ENCODE measurements around the gene CDC42BPG. TPM values are rescaled to one million over a fixed set of nuclear protein-coding genes. Genes with fewer than 3 reads are reported as not detected.

Gene CDC42BPG
- total RNA-seq (2013; cell fraction: nucleolus; rRNA removed): 0.73 and 1.6 TPM in 2 replicates
- total RNA-seq (2014; rRNA removed) (0.11 and 1.3 TPM in 2 replicates), total RNA-seq (2014; rRNA removed; fragmentation: Illumina TruSeq; extraction: Trizol) (0.09 TPM in 2 replicates), total RNA-seq (2021) (0.36 and 0.45 TPM in 2 replicates), polyA plus RNA-seq (2011; rRNA removed) (0.04 and 0.12 TPM in 2 replicates), polyA plus RNA-seq (2014; fragmentation: Illumina TruSeq; extraction: Trizol) (0.03 and 0.46 TPM in 2 replicates), polyA plus RNA-seq (2014; fragmentation: Nextera tagmentation; extraction: Ambion mirVana) (under 1 TPM in 1 of 2 experiments, not detected in 1; 0.02 TPM), polyA plus RNA-seq (2014; rRNA removed) (0.44 and 0.53 TPM in 2 replicates), polyA plus RNA-seq (2016; fragmentation: Nextera tagmentation; extraction: Ambion mirVana) (under 1 TPM; 0.04 TPM), polyA minus RNA-seq (2011; rRNA and poly(A)+ RNA removed) (0.05 TPM in 1 of 2 replicates, not detected in the other), Bru-seq, nascent RNA (percentile 25 among the genes with signal in this experiment), BruChase-seq, experiment 1, labeled RNA remaining after a 6-hour chase (percentile 19 among the genes with signal in this experiment), BruChase-seq, experiment 2, labeled RNA remaining after a 2-hour chase (percentile 24 among the genes with signal in this experiment)
- 0.10 TPM for polyA plus RNA-seq (2011; ENCODE audit: low read depth)
- polyA plus RNA-seq (2011; cell fraction: cytosol; rRNA removed): 0.10 and 0.13 TPM in 2 replicates
- polyA plus RNA-seq (2011; cell fraction: nucleus; rRNA removed): 0.48 and 0.92 TPM in 2 replicates
- 0.22 and 0.45 TPM in 2 replicates for polyA plus RNA-seq (2012)
- 0.13 TPM in 1 of 2 replicates, not detected in the other for polyA minus RNA-seq (2011; cell fraction: cytosol; rRNA and poly(A)+ RNA removed)
- 0.19 and 0.24 TPM in 2 replicates for polyA minus RNA-seq (2011; cell fraction: nucleus; rRNA and poly(A)+ RNA removed)
- long read RNA-seq, experiment 1: 0 reads
- long read RNA-seq, experiment 2: 0 reads

DNA sequence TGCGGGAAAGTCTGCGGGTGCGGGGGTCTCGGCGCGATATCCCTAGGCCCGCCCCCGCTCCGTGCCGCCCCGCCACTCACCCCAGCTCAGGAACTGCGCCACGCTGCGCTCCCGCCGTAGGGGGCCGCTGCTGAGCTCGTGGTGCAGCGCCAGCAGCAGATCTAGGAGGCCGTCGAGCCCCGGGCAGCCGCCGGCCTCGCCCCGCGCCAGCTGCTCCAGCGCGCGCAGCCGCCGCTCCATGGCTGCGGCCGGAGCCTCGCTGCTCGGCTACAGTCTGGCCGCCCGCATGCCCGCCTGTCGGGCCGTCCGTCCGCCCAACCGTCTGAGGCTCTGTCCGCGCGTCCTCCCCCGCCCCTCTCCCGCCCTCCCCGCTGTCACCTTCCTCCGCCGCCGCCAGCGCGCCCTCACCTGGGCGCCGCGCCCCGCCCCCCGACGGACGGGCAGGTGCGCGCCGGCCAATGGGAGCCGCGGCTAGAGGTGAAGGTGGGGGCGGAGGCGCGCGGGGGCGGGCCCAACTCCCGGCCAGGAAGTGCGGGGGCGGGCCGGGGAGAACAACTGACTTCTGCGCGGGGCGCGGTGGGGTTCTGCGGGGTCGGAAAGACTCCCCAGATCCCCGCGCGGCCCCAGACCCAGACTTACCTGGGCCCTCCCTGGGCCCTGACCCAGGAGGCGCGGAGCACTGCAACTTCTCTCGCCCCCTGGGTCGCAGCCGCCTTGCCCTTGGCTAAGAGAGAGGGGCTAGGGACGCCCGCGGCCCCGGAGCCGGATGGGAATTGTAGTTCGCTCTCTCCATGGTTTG is at the start of gene CDC42BPG:
Gene CDC42BPG, minus strand, starts transcription at position 324 of the 799 bp plus-strand sequence. Its CDS starts 84 bp downstream, at position 240.
- Histone ChIP-seq H3K9me3 (replicated peaks; ENCODE audit: control insufficient read depth, insufficient read depth, low read length) (no peaks in the 10 kb centered on the region), H4K20me1 (ENCODE audit: control insufficient read depth, insufficient read depth) (no peaks in the 10 kb centered on the region), H3K9ac (ENCODE audit: control insufficient read depth, insufficient read depth, low read length) (no peak within 1 kb of the TSS; the same call in 1 of the 2 replicates), H3K4me2 (ENCODE audit: control insufficient read depth, insufficient read depth) (peak within 1 kb of the TSS; percentile 60), H3K4me1 (ENCODE audit: control insufficient read depth, insufficient read depth, low read length) (peaks cover 31% of the 10 kb centered on the region), H3K79me2 (ENCODE audit: control insufficient read depth, insufficient read depth, low read length) (no peaks in the 10 kb centered on the region), H3K4me3 (peak within 1 kb of the TSS; percentile 70; the same call in 1 of the 2 replicates), H2AFZ (ENCODE audit: control insufficient read depth, low read depth, low read length) (peak within 1 kb of the TSS; percentile 79), H3K36me3 (ENCODE audit: control insufficient read depth in 2 of 2, insufficient read depth in 2 of 2, low read length in 1 of 2) (no peaks in the 10 kb centered on the region), H3K27me3 (replicated peaks in 1 of 2; ENCODE audit: control insufficient read depth in 2 of 2, insufficient read depth in 2 of 2, low read length in 1 of 2) (no peaks in the 10 kb centered on the region), H3K27ac (ENCODE audit: control insufficient read depth, insufficient read depth) (no peak within 1 kb of the TSS)
- ChIA-PET SMC1A (ENCODE audit: uncharacterized antibody, unreplicated experiment) (interaction anchor here (0.9 to 12.7 kb wide), 8 partner anchors 19 to 167 kb away, joined by 3 to 306 read pairs (median 3); no protein-coding TSS in a partner anchor), CTCF (interaction anchor here (0.6 to 28.8 kb wide), 17 partner anchors 8 to 381 kb away, joined by 3 to 1208 read pairs (median 4); partner anchors contain the start of genes ARL2, BATF2, CAPN1 and EHD1), RAD21 (ENCODE audit: unreplicated experiment) (interaction anchor here (0.6 to 12.9 kb wide), 10 partner anchors 20 to 170 kb away, joined by 3 to 316 read pairs (median 4); partner anchors contain the start of genes ARL2, BATF2, MEN1 and SF1), POLR2A (interaction anchor here (1.0 to 12.2 kb wide), 4 partner anchors 20 to 277 kb away, joined by 3 to 232 read pairs (median 3); partner anchors contain the start of genes FAU, MRPL49 and SF1)
- in situ Hi-C loops (cut with MboI): loop anchor here (5.0 kb wide), 1 partner anchor 48 kb away; no protein-coding TSS in a partner anchor
- ATAC-seq (peak; percentile 72), FAIRE-seq (no peak), DNase-seq (ENCODE audit: low read depth, low spot score) (no peak)
- intact Hi-C loops (cut with micrococcal nuclease; ENCODE audit: unreplicated experiment): loop anchor here (10.0 kb wide), 1 partner anchor 410 kb away; no protein-coding TSS in a partner anchor
- whole genome bisulfite sequencing (ENCODE audit: insufficient coverage, insufficient replicate concordance, low lambda C conversion rate, missing lambda C conversion rate): 10% methylated on average over 39 of the region's 96 CpGs
- BruUV-seq (replicated peaks): no TSS peak
- TF ChIP-seq RAD21 (IDR thresholded peaks at IDR 0.05; ENCODE audit: insufficient read depth, low read depth, low read length) (peak; percentile 43; the same call in 1 of the 2 replicates), ZNF687 (IDR thresholded peaks at IDR 0.05) (peak; percentile 71), ELK1 (IDR thresholded peaks at IDR 0.05; ENCODE audit: low read depth, low read length) (no peak), SMARCA5 (IDR thresholded peaks at IDR 0.05) (peak; percentile 88), GATAD2B (conservative IDR thresholded peaks at IDR 0.05; ENCODE audit: low read depth) (peak; percentile 74)
- TF ChIP-seq, protein P1, sequence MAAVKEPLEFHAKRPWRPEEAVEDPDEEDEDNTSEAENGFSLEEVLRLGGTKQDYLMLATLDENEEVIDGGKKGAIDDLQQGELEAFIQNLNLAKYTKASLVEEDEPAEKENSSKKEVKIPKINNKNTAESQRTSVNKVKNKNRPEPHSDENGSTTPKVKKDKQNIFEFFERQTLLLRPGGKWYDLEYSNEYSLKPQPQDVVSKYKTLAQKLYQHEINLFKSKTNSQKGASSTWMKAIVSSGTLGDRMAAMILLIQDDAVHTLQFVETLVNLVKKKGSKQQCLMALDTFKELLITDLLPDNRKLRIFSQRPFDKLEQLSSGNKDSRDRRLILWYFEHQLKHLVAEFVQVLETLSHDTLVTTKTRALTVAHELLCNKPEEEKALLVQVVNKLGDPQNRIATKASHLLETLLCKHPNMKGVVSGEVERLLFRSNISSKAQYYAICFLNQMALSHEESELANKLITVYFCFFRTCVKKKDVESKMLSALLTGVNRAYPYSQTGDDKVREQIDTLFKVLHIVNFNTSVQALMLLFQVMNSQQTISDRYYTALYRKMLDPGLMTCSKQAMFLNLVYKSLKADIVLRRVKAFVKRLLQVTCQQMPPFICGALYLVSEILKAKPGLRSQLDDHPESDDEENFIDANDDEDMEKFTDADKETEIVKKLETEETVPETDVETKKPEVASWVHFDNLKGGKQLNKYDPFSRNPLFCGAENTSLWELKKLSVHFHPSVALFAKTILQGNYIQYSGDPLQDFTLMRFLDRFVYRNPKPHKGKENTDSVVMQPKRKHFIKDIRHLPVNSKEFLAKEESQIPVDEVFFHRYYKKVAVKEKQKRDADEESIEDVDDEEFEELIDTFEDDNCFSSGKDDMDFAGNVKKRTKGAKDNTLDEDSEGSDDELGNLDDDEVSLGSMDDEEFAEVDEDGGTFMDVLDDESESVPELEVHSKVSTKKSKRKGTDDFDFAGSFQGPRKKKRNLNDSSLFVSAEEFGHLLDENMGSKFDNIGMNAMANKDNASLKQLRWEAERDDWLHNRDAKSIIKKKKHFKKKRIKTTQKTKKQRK (IDR thresholded peaks at IDR 0.05; ENCODE audit: low read depth, low read length): no peak
